ENCODE measurements around the gene NID2.

Gene NID2

GRCh38 chr14:52068615-52069306, at the start of gene NID2:
NID2 (minus strand) TSS chr14:52069059; CDS start chr14:52068994, 65 bp downstream.
- peak; percentile 92 for DNase-seq (ENCODE audit: low read depth)

- DNase-seq (ENCODE audit: low read depth): no peak
Measured at GRCh38 chr14:52117111-52117832, 48.4 kb upstream of the NID2 start.

GRCh38 chr14:52115286-52115685, 46.4 kb upstream of the NID2 start:
- DNase-seq (ENCODE audit: low read depth): no peak

GRCh38 chr14:52112336-52113018, 43.6 kb upstream of the NID2 start:
- DNase-seq (ENCODE audit: low read depth): no peak

GRCh38 chr14:52111583-52111982, 42.7 kb upstream of the NID2 start:
- no peak for DNase-seq (ENCODE audit: low read depth)

- no peak for DNase-seq (ENCODE audit: low read depth)
Measured at GRCh38 chr14:52110441-52111086, 41.7 kb upstream of the NID2 start.

- DNase-seq (ENCODE audit: low read depth): no peak
Measured at GRCh38 chr14:52108823-52109222, 40.0 kb upstream of the NID2 start.

- DNase-seq (ENCODE audit: low read depth): no peak
Measured at GRCh38 chr14:52106840-52107239, 38.0 kb upstream of the NID2 start.

GRCh38 chr14:52103416-52103815, 34.6 kb upstream of the NID2 start:
- DNase-seq (ENCODE audit: low read depth): no peak

GRCh38 chr14:52095794-52096193, 26.9 kb upstream of the NID2 start:
- no peak for DNase-seq (ENCODE audit: low read depth)

- DNase-seq (ENCODE audit: low read depth): no peak
Measured at GRCh38 chr14:52095336-52095735, 26.5 kb upstream of the NID2 start.

- DNase-seq (ENCODE audit: low read depth): no peak
Measured at GRCh38 chr14:52094546-52095271, 25.9 kb upstream of the NID2 start.

GRCh38 chr14:52091928-52092327, 23.1 kb upstream of the NID2 start:
- no peak for DNase-seq (ENCODE audit: low read depth)

- no peak for DNase-seq (ENCODE audit: low read depth)
Measured at GRCh38 chr14:52090936-52091335, 22.1 kb upstream of the NID2 start.

- DNase-seq (ENCODE audit: low read depth): no peak
Measured at GRCh38 chr14:52089218-52089617, 20.4 kb upstream of the NID2 start.

- DNase-seq (ENCODE audit: low read depth): no peak
Measured at GRCh38 chr14:52086711-52087110, 17.9 kb upstream of the NID2 start.

- no peak for DNase-seq (ENCODE audit: low read depth)
Measured at GRCh38 chr14:52082903-52083302, 14.0 kb upstream of the NID2 start.

GRCh38 chr14:52081964-52082363, 13.1 kb upstream of the NID2 start:
- no peak for DNase-seq (ENCODE audit: low read depth)

- peak; percentile 93 for DNase-seq (ENCODE audit: low read depth)
Measured at GRCh38 chr14:52080808-52081755, 12.2 kb upstream of the NID2 start.

GRCh38 chr14:52080158-52080800, 11.4 kb upstream of the NID2 start:
- no peak for DNase-seq (ENCODE audit: low read depth)
